NB4 (cell line): Measurements from ENCODE around the gene ATP6V0C.

Experiments
- DNase-seq: peaks from one replicate; pipeline ENCODE4 v3.0.0; 2010; ENCODE audit warnings: low read depth
- H3K4me3 ChIP-seq: one replicate; pipeline ENCODE4 v1.5.1; 2011; ENCODE audit warnings: mild to moderate bottlenecking, low read depth, low read length, moderate library complexity
- CTCF ChIP-seq: IDR thresholded peaks from one replicate; pipeline ENCODE4 v1.5.1; 2012; ENCODE audit warnings: low read depth, low read length
- MAX ChIP-seq: IDR thresholded peaks from 2 replicates; pipeline ENCODE4 v1.6.1; 2011; ENCODE audit warnings: low read depth, low read length
- MYC ChIP-seq: IDR thresholded peaks from 2 replicates; pipeline ENCODE4 v1.6.1; 2011; ENCODE audit warnings: low read depth, low read length
- POLR2A ChIP-seq: IDR thresholded peaks from 2 replicates; pipeline ENCODE4 v1.6.1; 2011; ENCODE audit warnings: mild to moderate bottlenecking; ENCODE audit not compliant: insufficient read length; ENCODE audit errors: extremely low read depth

The ATP6V0C gene

DNA sequence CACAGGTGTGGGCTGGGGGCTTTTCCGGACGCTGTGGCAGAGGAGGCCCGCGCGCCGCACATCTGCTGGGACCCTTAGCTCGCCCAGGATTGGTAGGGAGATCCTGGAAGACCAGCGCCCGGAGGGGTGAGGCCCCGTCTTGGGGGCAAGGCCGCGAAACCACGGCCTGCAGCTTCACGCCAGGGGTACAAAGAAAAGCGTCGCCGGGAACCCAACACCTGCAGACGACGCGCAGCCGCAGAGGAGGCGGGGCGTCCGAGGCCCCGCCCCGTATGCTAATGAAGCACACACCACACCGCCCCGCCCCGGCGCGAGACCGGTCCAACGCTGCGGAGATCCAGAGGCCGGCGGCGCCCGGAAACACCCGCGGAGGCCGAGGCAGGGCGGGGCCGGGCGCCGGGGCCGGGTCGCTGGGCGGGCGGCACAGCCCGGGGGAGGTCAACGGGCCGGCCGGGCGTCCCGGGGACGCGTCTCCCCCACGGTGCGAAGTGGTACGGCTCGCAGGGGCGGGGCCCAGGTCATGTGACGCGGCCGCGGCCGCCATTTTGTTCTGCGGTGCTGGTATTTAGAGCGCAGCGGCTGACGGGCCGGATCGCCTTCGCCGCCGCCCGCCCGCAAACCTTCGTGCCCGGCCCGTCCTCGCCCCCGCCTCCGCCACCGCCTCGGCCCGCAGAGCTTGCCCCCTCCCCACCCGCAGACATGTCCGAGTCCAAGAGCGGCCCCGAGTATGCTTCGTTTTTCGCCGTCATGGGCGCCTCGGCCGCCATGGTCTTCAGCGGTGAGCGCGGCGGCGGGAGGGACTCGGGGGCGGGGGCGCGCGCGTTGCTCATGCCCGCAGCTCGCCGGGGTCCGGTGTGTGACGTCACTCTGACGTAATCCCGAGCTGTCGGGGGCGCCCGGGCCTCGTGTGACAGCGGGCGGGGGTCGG, at the start of gene ATP6V0C:
ATP6V0C (plus strand) TSS at position 548 of the 928 bp plus-strand sequence; CDS start at position 700, 152 bp downstream.
- peak within 1 kb of the TSS; percentile 78 for H3K4me3 ChIP-seq
- TF ChIP-seq POLR2A (peak; percentile 65), MYC (peak; percentile 30; the same call in 1 of the 2 replicates), CTCF (no peak), MAX (peak; percentile 71)
- peak; percentile 90 for DNase-seq

DNA sequence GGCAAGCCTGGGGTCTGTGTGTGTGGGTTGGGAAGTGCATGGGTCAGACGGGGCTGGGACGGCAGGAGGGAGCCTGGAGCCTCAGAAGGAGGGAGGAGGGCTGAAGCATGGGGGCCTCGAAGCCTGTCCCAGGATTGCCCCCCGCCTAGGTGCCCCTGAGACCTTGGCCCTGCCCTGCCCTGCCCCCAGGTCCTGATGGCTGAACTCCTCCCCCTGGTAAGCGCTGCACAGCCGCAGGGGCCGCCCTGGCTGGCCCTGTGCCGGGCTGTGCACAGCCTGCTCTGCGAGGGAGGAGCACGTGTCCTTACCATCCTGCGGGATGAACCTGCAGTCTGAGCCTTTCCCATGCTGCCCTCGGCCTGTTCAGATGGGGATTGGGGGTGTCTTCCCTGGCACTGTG, 49.4 kb upstream of the ATP6V0C start:
- H3K4me3 ChIP-seq, result no peak overlapping the region
- TF ChIP-seq MAX (no peak), POLR2A (no peak), CTCF (no peak), MYC (no peak)
- no peak for DNase-seq

DNA sequence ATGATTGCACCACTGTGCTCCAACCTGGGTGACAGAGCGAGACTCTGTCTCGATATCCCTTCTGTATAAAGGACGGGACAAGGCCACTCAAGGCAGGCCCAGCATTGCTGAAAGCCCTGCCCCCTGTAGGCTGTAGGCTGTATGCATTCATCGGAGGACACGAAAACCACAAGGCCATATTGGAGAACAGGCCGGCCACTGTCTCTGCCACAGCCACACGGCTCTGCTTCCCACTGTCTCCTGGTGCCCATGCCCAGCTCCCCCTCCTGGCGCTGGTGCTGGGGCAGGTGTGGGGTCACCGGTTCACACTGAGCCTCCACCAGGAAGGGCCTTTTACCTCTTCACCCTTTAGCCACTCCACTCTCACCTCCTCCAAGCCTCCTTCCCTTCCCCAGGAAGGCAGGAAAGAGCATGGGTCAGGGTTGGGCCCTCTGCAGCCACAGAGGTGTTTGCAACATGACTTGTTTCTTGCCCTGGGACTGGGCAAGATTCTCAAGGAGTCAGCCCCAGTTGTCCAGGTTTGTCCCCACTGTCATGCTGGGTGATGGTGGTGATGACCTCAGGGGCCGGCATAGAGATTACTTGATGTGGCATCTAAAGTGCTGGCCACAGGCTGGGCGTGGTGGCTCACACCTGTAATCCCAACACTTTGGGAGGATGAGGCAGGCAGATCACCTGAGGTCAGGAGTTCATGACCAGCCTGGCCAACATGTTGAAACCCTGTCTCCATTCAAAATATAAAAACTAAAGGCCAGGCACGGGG, 47.9 kb upstream of the ATP6V0C start:
- H3K4me3 ChIP-seq, result no peak overlapping the region
- TF ChIP-seq POLR2A, result no peak
- peak; percentile 54 for TF ChIP-seq CTCF
- TF ChIP-seq MAX, result no peak
- TF ChIP-seq MYC, result 0 out of 2 replicates have a peak, but pooled peaks have one; percentile 13
- peak; percentile 71 for DNase-seq

DNA sequence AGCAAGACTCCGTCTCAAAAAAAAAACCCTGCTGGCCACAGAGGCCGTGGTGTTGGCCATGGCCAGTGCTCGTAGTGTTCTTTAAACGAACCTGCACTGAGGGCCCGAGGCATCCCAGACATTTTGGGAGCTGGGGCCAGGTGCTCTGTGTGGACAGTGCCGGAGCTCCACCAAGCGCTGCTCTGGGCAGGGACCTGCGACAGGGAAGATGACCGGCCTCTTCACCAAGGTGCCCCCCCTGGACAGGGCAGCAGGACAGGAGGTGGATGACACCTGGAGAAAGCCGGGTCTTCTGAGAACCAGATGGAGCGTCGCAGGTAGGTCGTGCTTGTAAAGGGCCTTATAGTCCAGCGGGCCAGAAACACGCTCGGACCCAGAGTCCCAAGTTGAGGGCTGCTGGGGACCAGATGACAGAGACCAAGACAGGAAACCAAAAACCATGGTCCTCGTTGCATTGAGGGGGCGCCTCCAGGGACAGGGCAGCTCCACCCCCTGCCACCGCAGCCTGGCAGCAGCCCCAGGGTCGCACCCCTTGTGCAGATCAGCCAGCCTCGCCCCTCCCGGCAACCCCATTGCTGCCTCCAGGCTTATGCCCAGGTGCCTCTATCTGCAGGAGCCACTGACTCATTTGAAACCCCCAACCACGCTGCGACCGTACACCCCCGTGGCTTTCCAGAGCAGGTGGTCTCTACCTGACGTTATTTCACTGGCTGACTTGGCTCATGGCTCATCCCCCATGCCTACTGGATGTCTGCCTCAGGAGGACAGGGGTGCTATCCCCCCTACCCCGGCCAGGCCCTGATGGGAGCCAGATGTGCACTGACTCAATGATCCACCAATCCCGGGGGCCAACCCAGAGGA, 46.9 kb upstream of the ATP6V0C start:
- peak; percentile 71 for DNase-seq
- TF ChIP-seq MAX, result no peak; the same call in 1 of the 2 replicates
- TF ChIP-seq CTCF, result no peak
- no peak for TF ChIP-seq POLR2A
- H3K4me3 ChIP-seq, result no peak overlapping the region

DNA sequence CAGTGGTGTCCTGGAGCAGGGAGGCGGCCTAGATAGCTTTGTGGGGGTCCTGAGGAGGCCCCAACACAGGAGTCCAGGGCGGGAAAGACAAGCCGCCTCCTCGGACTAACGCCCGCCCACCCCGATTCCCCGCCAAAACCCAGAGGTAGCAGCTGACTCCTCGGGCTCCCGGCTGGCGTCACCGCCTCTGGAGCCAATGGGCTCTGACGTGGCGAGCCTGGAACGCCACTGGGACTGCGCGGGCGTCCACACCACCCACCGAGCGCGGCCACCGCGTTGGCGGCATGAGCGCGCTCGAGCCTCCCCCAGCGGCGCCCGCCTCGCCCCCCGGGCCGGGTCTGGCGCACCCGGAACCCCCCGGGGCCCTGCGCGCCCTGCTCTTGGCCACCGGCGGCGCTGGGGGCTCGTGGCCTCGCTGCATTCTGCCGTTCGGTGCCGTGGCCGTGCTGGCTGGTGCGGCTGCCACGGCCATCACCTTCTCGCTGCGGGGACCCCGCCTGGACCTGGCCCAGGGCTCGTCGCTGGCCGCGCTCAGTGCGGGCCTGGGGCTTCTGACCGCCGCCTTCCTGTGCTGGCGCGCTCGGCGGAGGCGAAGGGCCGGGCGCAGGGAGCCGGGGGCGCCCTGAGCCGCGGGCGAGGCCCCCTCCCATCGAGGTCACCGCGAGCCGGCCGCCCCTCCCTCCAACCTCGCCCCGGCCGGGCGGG, 46.1 kb upstream of the ATP6V0C start:
- TF ChIP-seq CTCF, result peak; percentile 11
- TF ChIP-seq MAX, result peak; percentile 73; the same call in 1 of the 2 replicates
- TF ChIP-seq MYC, result peak; percentile 69
- peak; percentile 74 for TF ChIP-seq POLR2A

More for the DNA sequence above, 46.1 kb upstream of the ATP6V0C start:
- peak overlapping the region; percentile 55 for H3K4me3 ChIP-seq
- peak; percentile 92 for DNase-seq
